GM19468 (cell line): ENCODE data around the gene BRK1.
"Not testable (repeated sequence)": the region's sequence is repeated elsewhere in the genome, so short reads cannot be mapped to it uniquely, and the experiment has no call there.

Experiments
- ATAC-seq: cut with Tn5 transposase; IDR thresholded peaks from one replicate; pipeline ENCODE4 v1.9.1; 2021; ENCODE audit warnings: mild to moderate bottlenecking, moderate library complexity, moderate number of reproducible peaks; ENCODE audit not compliant: unreplicated experiment; ENCODE audit errors: extremely low read depth

The BRK1 gene

DNA sequence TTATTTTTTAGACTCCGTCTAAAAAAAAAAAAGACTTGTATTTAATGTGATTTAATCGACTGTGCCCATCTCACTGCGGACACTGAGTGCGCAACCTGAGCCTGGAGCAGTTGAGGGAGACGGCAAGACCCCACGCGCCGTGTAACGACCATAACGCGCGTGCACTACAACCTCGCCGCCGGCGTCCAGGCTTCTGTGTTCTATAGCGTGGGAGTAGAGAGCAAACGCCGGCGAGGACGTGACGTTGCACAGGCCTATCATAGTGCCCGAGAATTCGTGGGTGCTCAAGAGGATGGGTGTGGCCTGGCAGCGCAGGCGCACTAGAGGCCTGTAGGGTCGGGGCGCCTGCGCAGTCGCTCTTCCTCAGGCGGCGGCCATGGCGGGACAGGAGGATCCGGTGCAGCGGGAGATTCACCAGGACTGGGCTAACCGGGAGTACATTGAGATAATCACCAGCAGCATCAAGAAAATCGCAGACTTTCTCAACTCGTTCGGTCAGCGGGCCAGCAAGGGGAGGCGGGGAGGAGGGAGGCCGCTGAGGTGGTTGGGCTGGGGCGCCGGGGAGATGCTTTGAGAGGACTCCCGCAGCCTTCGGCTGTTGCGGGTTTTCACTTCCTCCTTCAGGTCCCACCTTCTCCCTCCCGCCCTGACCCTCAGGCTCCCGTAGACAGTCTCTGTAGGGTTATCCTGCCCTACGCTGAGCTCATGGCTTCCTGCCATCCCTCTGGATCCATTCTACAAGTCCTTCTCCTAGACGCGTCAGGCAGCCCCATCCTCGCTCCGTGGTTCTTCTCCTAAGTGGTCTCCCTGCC, at the start of gene BRK1:
Gene BRK1 (plus strand): TSS at position 350 of the 812 bp plus-strand sequence. CDS start 27 bp downstream, at position 377.
- ATAC-seq: peak; percentile 84

DNA sequence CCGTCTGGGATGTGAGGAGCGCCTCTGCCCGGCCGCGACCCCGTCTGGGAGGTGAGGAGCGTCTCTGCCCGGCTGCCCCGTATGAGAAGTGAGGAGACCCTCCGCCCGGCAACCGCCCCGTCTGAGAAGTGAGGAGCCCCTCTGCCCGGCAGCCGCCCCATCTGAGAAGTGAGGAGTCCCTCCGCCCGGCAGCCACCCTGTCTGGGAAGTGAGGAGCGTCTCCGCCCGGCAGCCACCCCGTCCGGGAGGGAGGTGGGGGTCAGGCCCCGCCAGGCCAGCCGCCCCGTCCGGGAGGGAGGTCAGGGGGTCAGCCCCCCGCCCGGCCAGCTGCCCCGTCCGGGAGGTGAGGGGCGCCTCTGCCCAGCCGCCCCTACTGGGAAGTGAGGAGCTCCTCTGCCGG, 45.4 kb upstream of the BRK1 start:
- not testable (repeated sequence) for ATAC-seq

DNA sequence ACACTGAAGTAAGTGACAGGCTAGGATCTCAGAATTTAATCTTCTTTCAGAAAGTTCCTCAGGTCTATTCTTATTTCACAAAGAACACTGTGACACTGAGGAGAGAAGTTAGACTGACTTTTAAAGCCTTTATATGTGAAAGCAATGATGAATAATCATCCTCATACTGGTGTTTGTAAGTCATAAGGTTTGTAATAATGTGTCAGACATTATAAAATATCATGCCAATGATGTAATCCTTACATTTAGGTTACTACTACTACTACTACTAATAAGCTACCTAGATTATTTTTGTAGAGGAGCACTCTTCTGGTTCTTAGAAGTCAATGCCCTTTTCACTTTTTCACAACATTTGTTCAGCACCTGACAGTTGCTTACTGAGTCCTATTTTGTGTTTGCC, 40.8 kb upstream of the BRK1 start:
- no peak for ATAC-seq

DNA sequence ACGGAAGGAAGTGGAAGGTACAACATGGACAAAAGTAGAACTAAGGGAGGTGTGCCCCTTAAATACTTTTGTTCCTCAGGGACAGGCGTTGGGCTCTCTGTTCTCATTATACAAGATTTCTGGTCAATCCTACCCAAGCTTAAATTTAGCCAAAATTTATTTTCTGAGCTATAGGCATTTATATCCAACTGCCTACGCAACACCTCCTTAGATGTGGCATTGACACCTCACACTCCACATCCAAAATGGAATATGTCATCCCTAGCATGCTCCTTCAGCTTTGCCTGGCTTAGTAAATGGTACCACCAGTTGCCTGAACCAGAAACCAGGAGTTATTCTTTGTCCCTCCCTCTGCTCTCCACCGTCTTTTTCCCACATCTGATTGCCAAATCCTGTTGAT, 33.6 kb upstream of the BRK1 start:
- ATAC-seq: no peak

DNA sequence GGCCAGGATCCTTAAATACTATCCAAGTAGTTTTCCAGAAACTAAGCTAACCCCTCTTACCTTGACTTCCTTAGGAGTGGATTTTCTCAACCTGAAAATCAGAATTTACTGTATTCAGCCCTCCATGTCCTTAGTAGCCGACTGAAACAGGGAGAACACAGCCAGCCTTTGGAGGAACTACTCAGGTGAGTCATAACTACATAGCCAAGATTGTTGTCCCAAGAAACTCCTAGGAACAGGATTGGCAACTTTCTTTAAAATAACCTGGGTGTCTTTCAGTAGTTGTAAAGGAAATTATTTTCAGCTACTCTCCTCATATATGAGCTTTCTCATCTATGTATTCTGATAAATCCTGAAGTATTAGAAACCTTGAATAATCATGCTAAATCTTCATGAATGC, 29.7 kb upstream of the BRK1 start:
- ATAC-seq: no peak

DNA sequence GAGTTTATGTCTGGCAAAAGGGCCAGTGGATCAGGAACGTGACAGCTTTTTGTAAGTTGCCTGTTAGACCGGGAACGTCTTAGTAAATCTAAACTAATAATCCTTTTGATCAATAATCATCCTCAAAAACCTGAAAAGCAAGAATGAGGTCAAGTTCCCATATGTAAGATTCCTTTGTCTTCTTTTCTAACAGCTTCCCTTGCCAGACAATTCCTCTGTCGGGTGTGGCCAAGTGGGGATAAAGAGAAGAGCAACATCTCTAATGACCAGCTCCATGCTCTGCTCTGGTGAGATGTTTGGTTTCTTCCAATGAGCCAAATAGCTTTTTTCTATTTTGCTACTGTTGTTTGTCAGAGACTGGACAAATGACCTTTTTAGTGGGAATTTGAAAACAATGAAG, 27.2 kb upstream of the BRK1 start:
- ATAC-seq: no peak

DNA sequence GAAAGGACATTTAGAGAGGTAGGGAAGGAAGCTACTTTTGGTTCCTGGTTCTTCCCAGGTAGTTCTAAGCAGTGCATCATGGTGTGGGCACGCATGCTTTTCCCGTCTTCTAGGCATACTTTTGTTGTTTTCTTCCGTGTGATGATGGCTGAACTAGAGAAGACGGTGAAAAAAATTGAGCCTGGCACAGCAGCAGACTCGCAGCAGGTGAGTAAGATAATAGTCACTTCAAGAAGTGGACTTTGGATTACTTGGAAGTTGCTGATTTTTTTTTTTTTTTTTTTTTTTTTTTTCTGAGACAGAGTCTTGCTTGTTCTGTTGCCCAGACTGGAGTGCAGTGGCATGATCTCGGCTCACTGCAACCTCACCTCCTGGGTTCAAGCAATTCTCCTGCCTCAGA, 25.3 kb upstream of the BRK1 start:
- ATAC-seq: no peak

DNA sequence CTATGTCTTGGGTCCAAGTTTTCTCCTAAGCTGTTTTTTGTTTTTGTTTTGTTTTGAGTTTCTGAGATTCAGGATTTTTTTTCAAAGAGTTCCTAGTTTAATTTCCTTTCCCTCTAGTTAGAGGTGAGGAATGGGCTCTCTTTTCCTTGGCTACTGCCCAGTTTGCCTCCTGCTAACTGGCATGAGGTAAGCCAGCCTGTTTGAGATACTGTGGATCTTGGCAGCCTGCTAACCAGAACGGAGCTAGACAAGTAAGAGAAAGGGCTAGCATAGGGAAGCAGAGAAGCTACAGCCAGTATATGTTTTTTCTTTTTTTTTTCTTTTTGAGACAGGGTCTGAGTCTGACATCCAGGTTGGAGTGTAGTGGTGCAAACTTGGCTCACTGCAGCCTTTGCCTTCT, 24.7 kb upstream of the BRK1 start:
- not testable (repeated sequence) for ATAC-seq

DNA sequence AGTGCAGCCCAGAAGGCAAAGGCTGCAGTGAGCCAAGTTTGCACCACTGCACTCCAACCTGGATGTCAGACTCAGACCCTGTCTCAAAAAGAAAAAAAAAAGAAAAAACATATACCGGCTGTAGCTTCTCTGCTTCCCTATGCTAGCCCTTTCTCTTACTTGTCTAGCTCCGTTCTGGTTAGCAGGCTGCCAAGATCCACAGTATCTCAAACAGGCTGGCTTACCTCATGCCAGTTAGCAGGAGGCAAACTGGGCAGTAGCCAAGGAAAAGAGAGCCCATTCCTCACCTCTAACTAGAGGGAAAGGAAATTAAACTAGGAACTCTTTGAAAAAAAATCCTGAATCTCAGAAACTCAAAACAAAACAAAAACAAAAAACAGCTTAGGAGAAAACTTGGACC, 24.1 kb upstream of the BRK1 start:
- not testable (repeated sequence) for ATAC-seq

DNA sequence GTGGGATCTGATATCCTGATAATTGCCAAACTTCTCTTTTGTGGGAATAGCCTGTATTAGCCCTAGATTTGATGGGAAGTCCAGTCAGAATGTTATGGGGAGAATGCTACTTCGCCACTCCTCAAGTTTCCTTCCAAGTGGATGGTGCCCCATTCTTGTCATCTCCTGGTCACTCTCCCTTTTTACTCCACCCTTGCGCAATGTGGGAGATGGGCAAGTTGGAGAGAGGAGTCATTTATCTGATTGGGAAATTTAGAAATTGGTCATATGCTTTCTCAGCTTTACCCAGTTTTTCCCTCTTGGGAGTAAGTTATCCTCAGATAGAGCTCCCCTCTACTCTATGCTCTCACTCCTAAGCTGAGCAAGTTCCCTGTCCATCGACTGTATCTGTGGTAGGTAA, 21.8 kb upstream of the BRK1 start:
- no peak for ATAC-seq

DNA sequence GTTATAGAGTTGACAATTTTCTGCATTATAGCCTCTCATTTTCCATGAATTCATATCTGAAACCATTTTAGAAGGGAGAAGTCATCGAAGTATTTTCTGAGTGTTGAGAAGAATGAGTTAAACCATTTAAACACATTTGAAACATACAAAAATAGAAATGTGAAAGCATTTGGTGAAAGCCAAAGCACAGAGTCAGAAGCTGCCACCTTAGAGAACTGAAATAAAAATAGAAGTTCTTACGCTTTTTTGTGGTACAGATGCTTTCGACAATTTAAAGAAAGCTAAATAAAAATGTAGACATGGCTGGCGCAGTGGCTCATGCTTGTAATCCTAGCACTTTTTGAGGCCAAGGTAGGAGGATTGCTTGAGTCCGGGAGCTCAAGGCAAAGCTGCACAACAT, 16.4 kb upstream of the BRK1 start:
- ATAC-seq: no peak

DNA sequence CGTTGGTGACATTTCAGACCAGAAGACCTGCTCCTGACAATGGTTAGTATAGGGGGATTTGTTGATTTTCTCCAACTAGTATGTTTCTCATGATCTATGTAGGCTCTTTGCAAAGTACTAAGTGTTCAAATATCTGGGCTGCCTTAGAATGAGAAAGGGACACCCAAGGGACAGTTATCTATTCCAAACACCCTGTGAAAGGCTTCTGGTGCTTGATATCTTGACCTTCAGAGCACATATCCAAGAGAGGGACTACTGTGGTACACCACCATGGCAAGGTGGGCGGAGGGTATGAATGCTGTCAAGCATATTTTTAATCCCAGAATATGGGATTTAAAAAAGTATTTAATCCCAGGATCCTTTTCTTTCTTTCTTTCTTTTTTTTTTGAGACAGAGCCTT, 8.6 kb upstream of the BRK1 start:
- no peak for ATAC-seq

DNA sequence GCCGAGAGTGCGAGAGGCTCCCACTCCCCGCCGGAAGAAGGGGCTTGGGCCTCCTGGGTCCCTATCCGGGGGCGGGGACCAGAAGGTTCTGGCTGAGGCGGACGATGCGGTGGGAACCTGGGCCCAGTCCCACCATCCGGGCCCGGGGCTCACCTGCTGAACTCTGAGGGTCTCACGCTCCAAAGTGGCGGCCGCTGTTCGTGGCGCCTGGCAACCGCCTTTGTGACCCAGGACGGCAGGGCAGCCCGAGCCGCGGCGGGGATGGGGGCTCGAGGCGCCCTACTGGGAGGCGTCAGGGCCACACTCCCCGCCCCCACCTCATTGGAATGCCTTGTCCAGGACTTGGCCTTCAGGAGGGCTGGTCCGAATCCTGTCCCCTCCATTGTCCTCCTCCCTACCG, 7.4 kb upstream of the BRK1 start, which contains the start of gene FANCD2OS:
Gene FANCD2OS (minus strand): TSS at position 165 of the 400 bp plus-strand sequence. CDS start 3,481 bp downstream, outside the sequence.
- no peak for ATAC-seq

DNA sequence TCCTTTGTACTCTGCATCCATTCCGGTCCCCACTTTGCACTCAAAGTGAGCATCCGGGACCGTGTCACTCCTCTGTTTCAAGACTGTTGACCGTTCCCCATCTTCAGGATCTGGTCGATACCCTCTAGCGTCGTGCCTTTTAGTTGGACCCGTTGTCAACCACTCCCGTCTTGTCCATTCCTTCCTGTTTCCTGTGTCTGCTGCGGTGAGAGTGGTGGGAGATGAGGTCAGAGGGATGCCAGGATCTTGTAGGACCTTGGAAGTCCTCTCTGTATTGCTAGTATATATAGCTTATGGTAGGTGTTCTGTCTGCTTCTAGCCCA, 624 bp downstream of the BRK1 start:
- no peak for ATAC-seq

DNA sequence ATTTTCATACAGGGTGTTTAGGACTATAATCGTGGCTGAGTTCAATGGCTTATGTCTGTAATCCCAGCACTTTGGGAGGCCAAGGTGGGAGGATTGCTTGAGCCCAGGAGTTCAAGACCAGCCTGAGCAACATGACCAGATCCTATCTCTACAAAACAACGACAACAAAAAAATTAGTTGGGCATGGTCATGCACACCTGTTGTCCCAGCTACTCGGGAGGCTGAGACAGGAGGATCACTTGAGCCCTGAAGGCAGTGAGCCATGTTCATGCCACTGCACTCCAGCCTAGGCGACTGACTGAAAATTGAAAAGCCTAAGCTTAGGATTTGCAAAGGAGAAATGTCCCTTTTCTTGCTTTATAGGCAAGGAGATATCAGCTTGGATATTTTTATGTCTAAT, 1.5 kb downstream of the BRK1 start:
- ATAC-seq: no peak

DNA sequence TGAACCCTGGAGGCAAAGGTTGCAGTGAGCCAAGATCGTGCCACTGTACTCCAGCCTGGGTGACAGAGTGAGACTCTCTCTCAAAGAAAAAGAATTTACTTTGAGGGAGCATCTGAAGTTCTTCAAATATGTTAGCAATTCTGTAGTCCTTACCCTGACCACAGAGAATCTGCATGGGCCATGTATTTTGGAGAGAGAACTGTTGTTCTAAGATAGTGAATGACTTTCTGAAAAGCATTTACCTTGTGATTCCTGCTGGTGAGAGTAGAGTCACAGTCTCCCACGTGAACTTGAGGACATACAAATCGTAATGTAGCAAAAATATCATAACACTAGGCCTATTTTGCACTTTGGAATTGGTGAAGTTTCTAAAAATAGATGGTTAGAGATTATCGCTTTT, 3.9 kb downstream of the BRK1 start:
- no peak for ATAC-seq

DNA sequence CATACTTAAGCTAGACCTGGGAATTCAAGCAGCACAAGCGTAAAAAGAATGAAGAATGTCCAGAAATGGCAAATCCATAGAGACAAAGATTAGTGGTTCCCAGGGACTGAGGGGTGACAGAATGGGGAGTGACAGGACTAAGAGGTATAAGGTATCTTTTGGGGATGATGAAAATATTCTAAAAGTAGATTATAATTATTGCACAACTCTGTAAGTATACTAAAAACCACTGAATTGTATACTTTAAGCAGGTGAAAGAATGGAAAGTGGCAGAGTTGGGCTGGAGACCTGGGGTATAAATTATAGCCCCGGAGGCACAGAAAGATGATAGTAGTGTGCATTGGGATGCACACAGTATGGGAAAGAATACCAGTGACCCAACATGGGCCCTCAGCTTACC, 5.6 kb downstream of the BRK1 start:
- no peak for ATAC-seq

DNA sequence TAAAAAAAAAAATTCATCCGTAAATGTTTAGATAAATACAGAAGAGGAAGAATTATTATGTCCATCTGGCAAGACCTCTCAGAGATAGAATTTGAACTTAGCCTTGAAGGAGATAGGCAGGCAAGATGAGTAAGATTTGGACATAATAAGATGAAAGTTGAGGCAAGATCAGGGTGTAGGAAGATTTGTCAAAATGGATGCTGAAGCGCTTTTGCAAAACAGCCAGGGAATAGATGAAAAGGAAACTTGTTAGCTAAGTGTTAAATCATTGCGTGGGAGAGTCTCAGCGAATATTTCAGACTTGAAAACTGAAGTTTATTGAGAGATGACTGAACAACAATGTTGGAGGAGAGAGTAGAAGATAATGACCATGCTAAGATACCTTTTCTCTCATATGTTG, 7.2 kb downstream of the BRK1 start:
- ATAC-seq: no peak

DNA sequence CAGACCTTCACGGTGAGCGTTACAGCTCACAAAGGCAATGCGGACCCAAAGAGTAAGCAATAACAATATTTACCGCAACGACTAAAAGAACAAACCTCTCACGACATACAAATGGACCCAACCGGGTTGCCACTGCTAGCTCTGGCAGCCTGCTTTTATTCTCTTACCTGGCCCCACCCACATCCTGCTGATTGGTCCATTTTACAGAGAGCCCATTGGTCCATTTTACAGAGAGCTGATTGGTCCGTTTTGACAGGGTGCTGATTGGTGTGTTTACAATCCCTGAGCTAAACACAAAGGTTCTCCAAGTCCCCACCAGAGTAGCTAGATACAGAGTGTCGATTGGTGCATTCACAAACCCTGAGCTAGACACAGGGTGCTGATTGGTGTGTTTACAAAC, 20.4 kb downstream of the BRK1 start:
- not testable (repeated sequence) for ATAC-seq

DNA sequence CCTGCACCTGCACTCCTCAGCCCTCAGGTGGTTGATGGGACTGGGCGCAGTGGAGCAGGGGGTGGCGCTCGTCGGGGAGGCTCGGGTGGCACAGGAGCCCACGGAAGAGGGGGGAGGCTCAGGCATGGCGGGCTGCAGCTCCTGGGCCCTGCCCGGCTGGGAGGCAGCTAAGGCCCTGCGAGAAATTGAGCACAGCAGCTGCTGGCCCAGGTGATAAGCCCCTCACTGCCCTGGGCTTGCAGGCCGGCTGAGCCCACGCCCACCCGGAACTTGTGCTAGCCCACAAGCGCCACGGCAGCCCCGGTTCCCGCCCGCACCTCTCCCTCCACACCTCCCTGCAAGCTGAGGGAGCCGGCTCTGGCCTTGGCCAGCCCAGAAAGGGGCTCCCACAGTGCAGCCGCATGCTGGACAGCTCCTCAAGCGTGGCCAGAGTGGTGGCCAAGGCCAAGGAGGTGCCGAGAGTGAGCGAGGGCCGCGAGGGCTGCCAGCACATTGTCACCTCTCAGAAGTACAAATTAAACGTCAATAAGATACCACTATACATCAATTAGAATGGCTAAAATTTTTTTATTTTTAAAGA, 21.0 kb downstream of the BRK1 start:
- no peak for ATAC-seq

DNA sequence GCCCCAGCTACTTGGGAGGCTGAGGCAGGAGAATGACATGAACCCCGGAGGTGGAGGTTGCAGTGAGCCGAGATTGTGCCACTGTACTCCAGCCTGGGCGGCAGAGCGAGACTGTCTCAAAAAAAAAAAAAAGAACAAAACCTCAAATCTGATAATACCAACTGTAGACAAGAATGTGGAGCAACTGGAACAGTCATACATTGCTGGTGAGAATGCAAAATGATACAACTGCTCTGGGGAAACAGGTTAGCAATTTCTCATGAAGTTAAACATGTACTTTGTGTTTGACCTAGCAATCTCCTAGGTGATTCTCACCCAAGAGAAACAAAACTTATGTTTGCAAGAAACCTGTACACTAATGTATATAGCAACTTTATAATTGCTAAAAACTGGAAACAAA, 21.7 kb downstream of the BRK1 start:
- no peak for ATAC-seq

DNA sequence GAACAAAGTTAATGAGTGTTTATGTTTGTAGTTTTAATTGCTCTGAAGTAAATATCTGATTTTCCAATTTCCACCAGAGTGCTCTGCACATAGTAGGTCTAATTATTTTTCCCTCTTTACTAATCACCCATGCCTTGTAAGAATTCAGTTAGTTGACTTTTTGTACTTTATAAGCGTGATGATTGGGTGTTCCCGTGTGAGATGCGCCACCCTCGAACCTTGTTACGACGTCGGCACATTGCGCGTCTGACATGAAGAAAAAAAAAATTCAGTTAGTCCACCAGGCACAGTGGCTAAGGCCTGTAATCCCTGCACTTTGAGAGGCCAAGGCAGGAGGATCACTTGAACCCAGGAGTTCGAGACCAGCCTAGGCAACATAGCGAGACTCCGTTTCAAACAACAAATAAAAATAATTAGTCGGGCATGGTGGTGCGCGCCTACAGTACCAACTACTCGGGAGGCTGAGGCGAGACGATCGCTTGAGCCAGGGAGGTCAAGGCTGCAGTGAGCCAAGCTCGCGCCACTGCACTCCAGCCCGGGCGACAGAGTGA, 25.6 kb downstream of the BRK1 start:
- ATAC-seq: no peak
